ENCODE results near the gene CCSER1. TPM values are rescaled to one million over a fixed set of nuclear protein-coding genes. Genes with fewer than 3 reads are reported as not detected.

The CCSER1 gene
- total and polyA plus RNA-seq, 10 donors = 1.3 to 30.4 (median 20.4) TPM

DNA sequence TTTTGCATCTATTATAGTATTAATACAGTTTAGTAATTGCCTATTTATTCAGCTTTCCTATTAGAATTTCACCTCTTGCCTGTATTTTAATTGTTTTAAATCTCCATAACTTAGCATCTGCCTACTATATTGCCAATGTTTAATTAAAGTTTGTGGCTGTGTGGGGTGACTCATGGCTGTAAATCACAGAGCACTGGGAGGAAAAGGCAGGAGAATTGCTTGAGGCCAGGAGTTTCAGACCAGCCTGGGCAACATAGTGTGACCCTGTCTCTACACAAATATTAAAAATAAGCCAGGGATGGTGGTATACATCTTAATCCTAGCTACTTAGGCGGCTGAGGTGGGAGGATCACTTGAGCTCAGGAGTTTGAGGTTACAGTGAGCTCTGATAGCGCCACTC lies 14.5 kb upstream of the CCSER1 start:
- no peak for TF ChIP-seq POLR2A (IDR thresholded peaks at IDR 0.05)
- no peak for TF ChIP-seq POLR2AphosphoS5 (IDR thresholded peaks at IDR 0.05)
- no peak for TF ChIP-seq CTCF (IDR thresholded peaks at IDR 0.05 in 8 of 11, conservative IDR thresholded peaks at IDR 0.05 in 3 of 11)
- Histone ChIP-seq H3K36me3 (no peaks in the 10 kb centered on the region), H3K4me1 (no peaks in the 10 kb centered on the region), H3K27ac (no peak overlapping the region), H3K27me3 (replicated peaks in 1 of 7) (no peaks in the 10 kb centered on the region), H3K9me3 (no peaks in the 10 kb centered on the region), H3K4me3 (no peak overlapping the region)
- DNase-seq = no peak
- intact Hi-C loops (cut with DNase I; ENCODE audit: low total_unique reads) = no loop called here
- 89 to 97% (median 91%) methylated on average over 2 of the region's 2 CpGs for WGBS, 5 donors

DNA sequence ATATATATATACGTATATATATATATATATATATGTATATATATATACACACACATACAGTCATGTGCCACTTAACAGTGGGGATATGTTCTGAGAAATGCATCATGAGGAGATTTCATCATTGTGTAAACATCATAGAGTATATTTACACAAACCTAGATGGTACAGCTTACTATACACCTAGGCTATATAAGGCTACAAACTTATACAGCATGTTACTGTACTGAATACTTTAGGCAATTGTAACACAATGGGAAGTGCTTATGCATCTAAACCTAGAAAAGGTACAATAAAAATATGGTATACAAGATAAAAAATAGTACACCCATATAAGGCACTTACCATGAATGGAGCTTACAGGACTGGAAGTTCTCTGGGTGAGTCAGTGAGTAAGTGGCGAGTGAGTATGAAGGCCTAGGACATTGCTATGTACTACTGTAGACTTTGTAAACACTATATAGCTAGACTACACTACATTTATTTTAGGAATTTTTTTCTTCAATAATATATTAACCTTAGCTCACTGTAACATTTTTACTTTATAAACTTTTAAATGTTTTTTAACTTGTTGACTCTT lies 13.2 kb upstream of the CCSER1 start:
- Histone ChIP-seq H3K9me3 (no peaks in the 10 kb centered on the region), H3K27me3 (replicated peaks in 1 of 7) (no peaks in the 10 kb centered on the region), H3K27ac (no peak overlapping the region), H3K36me3 (no peaks in the 10 kb centered on the region), H3K4me3 (no peak overlapping the region), H3K4me1 (no peaks in the 10 kb centered on the region)
- intact Hi-C loops (cut with DNase I; ENCODE audit: low total_unique reads) = no loop called here
- WGBS, 5 donors = 51 to 96% (median 80%) methylated on average over 1 to 2 of the region's 2 CpGs
- no peak for DNase-seq
- TF ChIP-seq POLR2AphosphoS5 (IDR thresholded peaks at IDR 0.05) (no peak), POLR2A (IDR thresholded peaks at IDR 0.05) (no peak), CTCF (IDR thresholded peaks at IDR 0.05 in 8 of 11, conservative IDR thresholded peaks at IDR 0.05 in 3 of 11) (no peak)

DNA sequence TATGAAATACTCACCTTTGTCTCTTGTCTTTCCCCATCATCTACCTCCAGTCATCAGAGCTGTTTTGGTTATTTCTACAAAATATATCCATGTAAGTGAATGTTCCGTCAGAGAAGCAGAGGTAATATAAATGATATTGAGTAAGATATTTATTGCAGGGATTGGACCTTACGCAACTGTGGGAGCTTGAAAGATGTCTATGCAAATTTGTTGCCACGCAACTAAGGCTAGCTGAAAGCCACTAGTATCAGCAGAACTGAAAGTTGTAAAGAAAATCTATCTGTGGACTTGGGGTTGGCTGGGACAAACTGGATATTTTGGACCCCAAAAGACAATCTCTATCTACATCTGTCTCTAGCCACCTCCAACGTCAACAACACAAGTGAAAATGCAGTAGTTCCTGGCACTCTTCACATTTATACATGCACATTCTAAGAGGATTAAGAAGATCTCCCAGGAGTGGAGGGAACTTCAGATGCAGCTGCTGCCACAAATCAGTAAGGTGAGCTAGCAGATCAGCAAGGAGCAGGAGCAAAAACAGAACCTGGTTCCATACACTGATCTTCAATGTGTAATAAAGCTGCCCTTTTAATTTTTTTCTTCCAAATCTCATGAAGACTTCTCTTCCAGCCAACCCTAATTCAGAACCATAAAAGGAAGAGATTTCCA lies 8.5 kb upstream of the CCSER1 start:
- H3K27me3 ChIP-seq (replicated peaks in 1 of 7) = no peaks in the 10 kb centered on the region
- H3K27ac ChIP-seq = no peak overlapping the region
- intact Hi-C loops (cut with DNase I; ENCODE audit: low total_unique reads) = no loop called here
- no peaks in the 10 kb centered on the region for H3K9me3 ChIP-seq
- H3K4me3 ChIP-seq = no peak overlapping the region
- no peaks in the 10 kb centered on the region for H3K36me3 ChIP-seq
- 40 to 59% (median 43%) methylated on average over 4 of the region's 4 CpGs for WGBS, 5 donors
- TF ChIP-seq CTCF (IDR thresholded peaks at IDR 0.05 in 8 of 11, conservative IDR thresholded peaks at IDR 0.05 in 3 of 11) = no peak
- no peak for TF ChIP-seq POLR2A (IDR thresholded peaks at IDR 0.05)
- TF ChIP-seq POLR2AphosphoS5 (IDR thresholded peaks at IDR 0.05) = no peak
- no peaks in the 10 kb centered on the region for H3K4me1 ChIP-seq
- no peak for DNase-seq

DNA sequence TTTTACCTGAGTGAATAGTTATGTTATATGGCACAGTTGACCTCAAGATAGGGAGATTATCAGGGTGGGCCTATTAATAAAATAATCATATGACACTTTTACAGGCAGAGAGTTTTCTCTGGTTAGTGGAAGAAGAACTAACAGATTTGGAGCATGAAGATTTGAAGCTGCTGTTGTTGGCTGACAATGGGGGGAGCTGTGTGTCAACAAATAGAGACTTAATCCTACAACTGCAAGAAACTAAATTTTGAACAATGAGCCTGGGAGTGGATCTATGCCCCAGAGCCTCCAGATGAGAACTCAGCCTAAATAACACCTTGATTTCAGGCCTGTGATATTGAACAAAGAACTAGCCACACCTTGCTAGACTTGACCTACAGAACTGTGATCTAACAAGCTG lies 7.2 kb upstream of the CCSER1 start:
- TF ChIP-seq CTCF (IDR thresholded peaks at IDR 0.05 in 8 of 11, conservative IDR thresholded peaks at IDR 0.05 in 3 of 11) (no peak), POLR2A (IDR thresholded peaks at IDR 0.05) (no peak), POLR2AphosphoS5 (IDR thresholded peaks at IDR 0.05) (no peak)
- DNase-seq = no peak
- Histone ChIP-seq H3K27ac (no peak overlapping the region), H3K27me3 (replicated peaks in 1 of 7) (no peaks in the 10 kb centered on the region), H3K4me1 (no peaks in the 10 kb centered on the region), H3K9me3 (no peaks in the 10 kb centered on the region), H3K4me3 (no peak overlapping the region), H3K36me3 (no peaks in the 10 kb centered on the region)
- intact Hi-C loops (cut with DNase I; ENCODE audit: low total_unique reads) = no loop called here
